CD4-positive, alpha-beta T cell treated with Interleukin-17A for 1 hour (primary cell): Measurements from ENCODE around the gene TJAP1.
"Not testable (repeated sequence)": the region's sequence is repeated elsewhere in the genome, so short reads cannot be mapped to it uniquely, and the experiment has no call there.

Experiments
- DNase-seq: peaks from one replicate; pipeline ENCODE4 v3.0.0-alpha.2; 2020

The TJAP1 gene

DNA sequence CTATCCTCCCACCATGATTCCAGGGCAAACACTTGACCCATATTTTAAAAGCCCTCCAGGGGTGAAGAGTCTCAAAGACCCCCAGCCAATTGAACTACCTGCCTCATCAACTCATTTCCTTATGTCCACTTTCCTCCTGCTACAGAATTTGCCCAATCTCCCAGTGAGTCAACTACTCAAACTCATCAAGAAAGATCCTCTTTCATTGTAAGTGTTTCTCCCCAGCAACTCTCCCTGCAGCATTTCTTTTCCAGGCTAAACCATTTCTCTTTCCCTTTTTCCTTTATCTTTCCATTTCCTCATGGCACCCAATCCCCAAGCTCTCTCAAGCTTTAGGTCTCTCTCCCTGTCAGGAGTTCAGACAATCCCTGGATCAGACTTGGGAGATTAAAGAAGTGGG is 23.5 kb upstream of the TJAP1 start:
- no peak for DNase-seq

DNA sequence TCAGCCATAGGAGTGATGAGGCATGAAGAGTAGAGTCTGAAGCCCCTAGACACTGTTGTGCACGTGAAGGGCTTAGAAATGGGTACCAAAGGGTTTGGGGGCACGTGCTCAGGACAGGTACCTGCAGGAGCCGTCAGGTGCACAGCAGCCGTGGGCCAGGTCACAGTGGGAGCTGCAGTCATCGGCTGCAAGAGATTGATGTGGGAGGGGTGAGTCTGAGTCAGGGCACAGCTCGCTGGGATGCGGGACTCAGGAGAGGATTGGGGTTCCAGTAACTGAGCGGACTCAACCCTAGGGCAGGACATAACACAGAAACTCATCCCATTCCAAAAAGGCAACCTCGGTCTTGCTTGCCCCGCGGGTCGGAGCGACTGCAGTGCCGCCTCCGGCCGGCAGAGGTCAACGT is 23.1 kb upstream of the TJAP1 start:
- peak; percentile 70 for DNase-seq

DNA sequence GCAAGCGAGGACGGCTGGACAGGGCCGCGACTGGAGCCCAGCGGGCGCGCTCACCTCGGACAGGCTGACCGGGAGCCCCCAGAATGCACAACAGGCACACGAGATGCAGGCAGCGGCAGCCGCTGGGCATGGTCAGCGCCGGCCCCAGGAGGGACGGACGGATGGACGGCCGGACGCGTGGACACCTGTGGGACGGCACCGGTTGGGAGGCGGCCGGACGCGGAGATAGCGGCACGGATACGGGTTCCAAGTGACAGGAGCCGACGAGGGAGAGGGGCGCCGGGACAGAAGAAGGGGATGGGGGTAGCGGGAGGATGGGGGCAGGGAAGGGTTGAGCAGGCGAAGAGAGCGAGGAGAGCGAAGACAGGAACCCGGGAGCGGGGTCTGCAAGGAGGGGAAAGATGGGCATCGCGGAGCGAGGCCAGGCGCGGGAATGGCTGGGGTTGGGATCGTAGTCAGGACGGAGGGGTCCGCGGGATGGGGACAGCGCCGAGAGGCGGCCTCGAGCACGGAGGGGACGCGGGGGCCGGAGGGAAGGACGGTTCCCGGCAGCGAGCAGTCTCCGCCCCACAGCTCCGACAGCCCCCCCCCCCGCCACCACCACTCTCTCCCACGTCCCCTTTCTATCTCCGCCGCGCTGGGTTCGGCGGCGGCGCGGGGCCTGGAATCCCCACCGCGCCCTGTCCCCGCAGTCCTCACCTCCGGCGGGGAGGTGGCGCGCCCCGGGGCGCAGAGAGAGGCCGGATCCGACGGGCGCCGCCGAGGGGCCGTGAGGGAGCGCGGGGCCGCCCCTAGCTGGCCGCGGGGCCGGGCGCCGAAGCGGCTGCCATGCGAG is 22.5 kb upstream of the TJAP1 start:
- peak; percentile 34 for DNase-seq

DNA sequence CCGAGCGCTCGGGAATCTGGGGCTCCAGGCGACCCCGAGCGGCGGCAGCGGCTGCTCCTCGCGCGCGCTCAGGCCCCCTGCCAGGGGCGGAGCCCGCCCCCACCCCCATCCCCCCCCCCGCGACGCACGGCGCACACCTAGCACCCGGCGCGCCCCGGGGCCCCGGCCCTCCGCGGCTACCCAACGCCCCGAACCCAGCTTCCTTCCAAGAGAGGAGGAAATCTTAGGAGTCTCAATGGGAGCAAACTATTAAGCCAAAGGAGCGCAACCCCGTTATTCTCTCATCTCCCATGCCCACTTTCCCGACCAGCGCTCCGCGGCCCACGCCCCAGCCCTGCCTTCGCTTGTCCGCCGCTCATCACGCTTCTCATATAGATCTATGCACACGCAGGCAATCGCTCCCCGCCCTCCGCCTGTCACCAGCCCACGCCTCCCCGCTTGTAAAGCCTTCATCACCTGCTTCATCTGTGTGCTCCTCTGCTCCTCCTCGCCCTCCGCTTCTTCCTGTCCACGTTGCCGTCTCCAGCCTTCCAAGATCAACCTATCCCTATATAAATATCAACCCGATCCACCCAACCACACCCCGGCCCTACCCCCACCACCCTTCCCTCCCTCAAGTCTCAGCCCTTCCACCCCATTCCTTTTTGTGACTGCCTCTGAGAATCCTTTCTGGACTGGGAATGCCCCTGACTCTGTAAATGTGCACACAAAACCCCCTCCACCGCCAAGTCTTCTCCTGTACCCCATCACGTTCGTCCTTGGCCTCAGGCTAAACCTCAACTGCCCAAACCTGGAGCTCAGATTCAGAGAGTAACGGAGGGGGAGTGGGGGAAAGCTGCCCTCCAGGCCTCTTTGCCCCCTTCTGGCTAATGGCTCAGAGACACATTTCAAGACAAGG is 21.6 kb upstream of the TJAP1 start, which contains the start of gene DLK2:
Gene DLK2, minus strand, starts transcription at position 18 of the 898 bp plus-strand sequence. CDS start 723 bp downstream, outside the sequence.
- peak; percentile 48 for DNase-seq

DNA sequence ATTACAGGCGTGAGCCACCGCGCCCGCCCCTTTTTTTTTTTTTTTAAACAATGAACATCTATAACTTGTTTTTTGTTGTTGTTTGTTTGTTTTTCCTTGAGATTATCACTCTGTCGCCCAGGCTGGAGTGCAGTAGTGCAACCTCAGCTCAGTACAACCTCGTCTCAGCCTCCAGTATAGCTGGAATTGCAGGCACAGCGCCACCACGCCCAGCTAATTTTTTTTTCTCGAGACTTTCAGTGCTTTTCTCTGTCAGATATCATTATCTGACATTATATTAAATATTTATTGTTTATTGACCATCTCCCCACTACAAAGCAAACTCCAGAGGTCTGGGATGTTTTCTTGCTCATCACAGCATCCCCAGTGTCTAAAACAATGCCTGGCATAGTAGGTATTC is 19.7 kb upstream of the TJAP1 start:
- no peak for DNase-seq

DNA sequence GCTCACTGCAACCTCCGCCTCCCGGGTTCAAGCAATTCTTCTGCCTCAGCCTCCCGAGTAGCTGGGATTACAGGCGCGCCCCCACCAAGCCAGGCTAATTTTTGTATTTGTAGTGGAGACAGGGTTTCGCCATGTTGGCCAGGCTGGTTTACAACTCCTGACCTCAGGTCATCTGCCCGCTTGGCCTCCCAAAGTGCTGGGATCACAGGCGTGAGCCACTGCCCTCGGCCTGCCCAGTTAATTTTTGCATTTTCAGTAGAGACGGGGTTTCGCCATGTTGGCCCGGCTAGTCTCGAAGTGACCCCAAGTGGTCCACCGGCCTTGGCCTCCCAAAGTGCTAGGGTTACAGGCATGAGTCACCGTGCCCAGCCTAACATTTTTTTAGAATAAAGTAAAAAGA is 19.2 kb upstream of the TJAP1 start:
- DNase-seq = not testable (repeated sequence)

DNA sequence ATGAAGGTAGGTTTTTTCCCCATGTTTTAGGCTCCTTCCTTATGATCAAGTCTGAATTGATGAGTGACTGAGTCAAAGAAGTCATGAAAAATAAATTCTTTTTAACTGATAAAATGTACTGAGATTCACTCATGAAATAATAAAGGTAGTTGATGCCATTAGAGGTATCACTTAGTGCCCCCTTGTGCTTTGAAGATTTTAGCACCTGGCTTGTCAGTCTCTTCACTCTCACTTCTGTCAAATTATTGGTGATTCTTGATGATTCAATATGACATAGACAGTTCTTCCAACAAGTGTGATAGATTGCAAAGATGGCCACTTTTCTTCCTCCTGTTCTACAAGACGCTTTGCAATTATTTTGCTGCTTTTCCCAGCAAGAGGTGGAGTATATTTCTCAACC is 17.8 kb upstream of the TJAP1 start:
- DNase-seq = no peak

DNA sequence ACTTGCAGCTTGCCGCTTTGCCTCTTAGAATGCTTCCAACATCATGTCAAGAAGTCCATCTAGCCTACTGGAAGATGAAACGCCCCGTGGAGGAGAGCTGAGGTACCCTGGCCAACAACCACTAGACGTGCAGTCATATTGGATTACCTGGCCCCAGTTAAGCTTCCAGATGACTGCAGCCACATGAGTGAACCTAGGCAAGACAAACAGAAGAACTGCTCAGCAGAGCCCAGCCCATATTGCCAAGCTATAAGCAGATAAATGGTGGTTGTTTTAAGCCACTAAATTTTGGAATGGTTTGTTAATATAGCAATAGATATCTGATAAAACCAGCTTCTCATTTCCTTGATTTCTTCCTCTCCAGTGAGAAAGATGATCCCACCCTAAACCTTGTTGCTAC is 17.3 kb upstream of the TJAP1 start:
- DNase-seq = no peak

DNA sequence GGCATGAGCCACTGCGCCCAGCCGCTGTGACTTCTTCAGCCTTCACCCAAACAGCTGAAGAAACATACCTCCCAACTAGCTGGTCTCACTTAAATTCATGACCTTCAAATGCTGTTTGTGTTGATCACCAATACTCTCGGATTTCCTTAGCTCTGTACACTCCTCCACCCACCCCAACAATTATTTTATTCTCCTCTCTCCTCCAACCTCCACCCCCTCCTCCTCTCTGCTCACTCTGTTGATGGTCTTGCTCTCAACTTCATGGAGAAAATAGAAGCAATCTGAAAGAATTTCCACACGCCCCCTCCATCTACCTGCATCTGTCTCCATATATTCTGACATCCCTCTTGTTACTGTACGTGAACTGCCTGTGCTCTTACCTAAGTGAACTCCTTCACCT is 15.4 kb upstream of the TJAP1 start:
- no peak for DNase-seq

DNA sequence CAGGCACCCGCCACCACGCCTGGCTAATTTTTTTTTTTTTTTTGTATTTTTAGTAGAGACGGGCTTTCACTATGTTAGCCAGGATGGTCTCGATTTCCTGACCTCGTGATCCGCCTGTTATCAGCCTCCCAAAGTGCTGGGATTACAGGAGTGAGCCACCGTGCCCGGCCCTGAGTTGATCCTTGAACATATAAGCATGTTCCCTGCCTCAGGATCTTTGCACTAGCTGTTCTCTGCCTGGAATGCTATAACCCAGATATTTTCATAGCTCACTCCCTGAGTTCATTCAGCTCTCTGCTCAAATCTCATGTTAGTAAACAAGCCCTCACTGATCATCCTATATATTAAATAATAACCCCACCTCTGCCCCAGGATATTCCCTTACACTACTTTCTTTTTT is 13.0 kb upstream of the TJAP1 start:
- DNase-seq = no peak

DNA sequence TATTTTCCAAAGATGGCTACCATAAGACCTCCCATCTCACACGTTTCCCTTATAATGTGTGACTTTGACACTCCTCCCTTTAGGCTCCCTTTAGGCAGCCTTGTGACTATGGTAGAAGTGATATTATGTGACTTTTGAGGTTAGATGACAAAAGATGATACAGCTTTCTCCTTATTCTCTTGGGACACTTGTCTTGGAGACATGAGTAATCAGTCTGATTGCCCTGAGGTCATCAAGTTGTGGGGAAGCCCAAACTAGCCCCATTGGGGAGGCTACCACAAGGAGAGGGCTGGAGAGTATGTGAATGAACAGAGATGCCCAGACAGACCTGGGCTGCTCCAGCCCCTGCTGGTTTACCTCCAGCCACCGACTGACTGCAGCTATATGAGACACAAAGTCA is 11.4 kb upstream of the TJAP1 start:
- no peak for DNase-seq

DNA sequence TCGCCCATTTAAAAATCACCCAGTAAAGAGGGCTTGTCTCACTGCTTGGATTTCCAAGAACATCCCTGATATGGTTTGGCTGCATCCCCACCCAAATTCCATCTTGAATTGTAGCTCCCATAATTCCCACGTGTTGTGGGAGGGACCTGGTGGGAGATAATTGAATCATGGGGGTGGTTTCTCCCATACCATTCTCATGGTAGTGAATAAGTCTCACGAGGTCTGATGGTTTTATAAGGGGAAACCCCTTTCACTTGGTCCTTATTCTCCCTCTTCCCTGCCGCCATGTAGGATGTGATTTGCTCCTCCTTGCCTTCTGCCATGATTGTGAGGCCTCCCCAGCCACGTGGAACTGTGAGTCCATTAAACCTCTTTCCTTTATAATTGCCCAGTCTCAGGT is 10.1 kb upstream of the TJAP1 start:
- not testable (repeated sequence) for DNase-seq

DNA sequence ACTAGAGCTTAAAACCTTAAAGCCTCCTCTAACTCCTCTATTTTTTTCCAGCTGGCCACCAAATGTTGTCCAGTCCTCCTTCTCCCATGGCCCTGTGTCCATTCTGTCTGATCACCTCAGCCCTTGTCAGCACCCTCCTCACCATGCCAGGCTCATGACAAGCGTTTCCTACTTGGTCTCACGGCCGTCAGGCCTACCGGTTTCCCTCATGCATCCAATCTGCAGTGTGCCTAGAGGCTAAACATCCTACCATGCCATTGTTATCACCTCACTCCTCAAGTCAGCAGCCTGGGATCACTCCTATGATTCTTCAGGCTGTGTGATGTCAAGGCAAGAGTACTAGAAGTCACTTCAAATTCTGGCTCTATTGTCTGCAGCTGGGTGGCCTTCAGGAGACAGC is 9.6 kb upstream of the TJAP1 start:
- no peak for DNase-seq

DNA sequence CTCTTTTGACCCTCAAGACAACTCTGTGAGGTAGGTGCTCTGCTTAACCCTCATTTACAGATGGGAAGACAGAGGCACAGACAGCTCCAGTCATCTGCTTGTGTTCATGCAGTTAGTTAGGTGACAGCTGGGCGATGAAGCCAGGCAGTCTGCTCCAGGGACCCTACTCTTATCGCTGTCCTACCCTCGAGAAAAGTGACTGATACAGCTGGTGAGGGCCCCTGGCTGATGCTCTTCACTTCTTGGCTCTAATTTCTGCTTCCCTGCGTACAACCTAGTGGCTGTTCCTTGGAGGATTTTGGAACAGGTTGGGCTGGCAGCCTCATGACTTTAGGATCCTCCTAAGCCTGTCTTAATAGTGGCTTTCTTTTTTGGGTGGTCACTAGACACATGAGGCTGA is 9.1 kb upstream of the TJAP1 start:
- DNase-seq = no peak

DNA sequence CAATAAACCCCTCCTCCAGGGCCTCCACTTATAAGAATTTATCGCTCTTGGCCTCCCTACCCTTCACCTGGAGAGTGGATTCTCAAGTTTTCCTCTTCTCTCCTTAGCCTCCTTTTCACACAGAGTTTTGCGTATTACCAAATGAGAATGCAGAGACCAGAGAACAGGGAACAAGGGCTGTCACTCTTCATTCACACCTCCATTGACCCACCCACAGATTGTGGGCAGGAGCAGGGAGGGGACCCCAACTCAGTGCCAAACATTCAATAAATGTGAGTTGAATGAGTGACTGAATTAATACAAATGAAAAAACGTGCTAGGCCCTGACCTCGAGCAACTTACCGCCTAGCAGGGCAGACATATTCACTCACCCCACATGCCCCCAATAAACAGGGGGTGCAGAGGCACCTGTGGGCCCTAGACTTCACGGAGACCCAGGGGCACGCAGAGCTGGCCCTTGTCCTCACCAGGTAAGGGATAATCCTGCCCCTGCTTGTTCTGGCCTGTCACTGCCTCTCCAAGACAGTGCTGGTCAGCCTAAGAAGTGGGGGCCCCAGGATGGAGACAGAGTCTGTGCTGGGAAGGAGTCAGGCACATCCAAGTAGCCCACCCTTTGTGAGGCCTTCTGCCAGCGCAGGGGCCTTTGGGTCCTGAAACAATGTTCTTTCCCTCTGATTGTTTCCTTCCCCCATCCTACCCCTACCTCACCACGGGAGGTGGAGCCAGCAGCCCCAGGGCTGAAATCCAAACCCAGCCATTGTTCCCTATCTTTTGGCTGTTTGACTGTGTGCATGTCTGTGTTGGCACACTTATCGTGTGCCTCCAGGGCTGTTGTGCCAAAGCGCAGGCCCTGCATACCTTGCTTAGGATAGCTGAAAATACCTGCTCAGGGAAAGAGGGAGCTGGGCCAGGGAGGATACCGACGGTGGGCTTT is 8.4 kb upstream of the TJAP1 start:
- DNase-seq = no peak

DNA sequence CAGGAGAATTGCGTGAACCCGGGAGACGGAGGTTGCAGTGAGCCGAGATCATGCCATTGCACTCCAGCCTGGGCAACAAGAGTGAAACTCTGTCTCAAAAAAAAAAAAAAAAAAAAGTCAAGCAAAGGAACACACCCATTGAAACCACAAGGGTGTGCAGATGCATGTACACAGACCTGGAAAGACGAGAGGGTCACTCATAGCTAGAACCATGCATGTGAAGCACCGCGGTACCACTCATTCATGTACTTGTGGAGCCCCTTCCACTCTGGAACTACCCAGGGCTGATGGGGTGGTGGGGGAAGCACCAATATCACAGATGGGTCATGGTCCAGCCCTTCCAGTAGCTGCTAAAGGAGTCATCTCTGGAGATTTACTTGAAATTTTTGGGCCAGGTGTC is 7.4 kb upstream of the TJAP1 start:
- DNase-seq = no peak

DNA sequence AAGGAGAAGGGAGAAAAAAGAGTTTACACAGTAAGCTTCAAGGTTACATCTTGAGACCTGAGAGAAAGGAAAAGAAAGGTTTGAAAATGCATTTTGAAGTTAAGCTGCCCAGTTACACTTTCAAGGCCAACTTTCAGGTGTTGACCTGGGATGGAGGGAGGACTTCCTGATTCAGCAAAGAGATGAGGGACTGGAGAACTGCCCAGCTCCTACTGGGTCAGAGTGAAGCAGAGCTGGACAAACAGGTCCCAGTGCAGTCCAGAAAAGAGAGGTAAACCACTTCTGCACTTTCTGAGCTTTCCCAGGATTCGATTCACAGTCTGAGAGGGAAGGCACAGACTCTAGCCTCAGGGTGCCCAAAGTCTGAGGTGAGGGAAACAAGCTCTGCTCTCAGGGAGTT is 6.0 kb upstream of the TJAP1 start:
- DNase-seq = no peak

DNA sequence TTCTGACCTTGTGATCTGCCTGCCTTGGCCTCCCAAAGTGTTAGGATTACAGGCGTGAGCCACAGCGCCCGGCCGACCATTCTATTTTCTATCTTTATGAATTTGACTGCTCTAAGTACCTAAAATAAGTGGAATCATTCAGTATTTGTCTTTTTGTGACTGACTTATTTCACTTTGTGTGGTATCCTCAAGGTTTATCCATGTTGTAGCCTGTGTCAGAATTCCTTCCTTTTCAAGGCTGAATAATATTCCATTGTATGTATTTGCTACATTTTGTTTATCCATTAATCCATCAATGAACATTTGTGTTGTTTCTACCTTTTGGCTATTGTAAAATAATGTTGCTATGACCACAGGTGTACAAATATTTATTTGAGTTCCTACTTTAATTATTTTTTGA is 4.9 kb upstream of the TJAP1 start:
- no peak for DNase-seq

DNA sequence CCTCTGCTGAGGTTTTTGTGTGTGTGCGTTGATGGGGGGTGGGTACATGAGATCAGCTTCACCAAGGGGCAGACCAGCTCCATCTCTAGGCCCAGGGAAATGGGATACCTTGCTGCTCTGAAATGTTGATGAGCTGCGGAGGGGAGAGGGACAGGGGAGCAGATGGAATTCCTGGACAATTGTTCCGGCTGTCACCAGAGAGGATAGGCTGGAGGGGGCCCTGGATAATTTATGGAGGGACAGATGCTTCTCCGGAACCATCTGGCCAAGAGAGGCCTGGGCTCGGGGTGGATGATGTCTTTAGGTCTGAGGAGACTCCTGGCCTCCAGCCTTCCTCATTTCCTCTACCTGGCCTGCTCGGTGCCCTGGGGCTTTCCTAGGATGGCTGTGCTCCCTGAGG is 1.9 kb upstream of the TJAP1 start:
- DNase-seq = no peak

DNA sequence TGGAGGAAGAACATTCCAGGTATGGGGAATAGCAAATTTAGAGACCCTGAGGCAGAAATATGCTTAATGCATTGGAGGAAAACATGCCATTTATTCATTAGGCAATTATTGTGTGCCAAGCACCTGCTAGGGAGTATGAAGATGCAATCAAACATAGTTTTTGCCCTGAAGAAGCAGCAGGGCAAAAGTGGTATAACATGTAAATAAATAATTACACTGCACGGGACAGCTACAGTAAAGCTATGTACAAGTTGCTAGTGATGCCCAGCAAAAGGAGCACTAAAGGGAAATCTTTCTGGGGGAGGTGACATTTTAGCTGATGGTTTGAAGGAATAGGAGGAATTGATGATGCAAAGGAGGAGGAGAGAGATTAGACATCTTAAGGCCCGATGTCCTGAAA is 624 bp upstream of the TJAP1 start:
- peak; percentile 30 for DNase-seq

DNA sequence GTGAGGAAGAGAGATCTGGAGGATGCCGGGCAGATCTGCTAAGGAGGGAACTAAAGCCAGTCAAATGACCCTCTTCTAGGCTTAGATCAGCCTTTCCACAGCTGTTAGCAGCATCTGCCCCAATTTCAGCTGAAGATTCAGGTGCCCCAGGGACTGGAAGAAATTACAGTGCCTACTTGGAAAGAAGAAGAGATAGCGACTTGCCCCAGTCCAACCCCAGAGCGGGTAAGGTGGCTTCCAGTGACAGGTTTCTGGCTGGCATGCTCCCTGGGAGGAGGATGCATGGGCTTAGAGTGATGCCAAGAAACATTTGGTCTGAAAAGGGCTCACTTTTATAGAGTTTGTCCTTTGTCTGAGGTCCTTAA is 620 bp downstream of the TJAP1 start:
- peak; percentile 21 for DNase-seq

DNA sequence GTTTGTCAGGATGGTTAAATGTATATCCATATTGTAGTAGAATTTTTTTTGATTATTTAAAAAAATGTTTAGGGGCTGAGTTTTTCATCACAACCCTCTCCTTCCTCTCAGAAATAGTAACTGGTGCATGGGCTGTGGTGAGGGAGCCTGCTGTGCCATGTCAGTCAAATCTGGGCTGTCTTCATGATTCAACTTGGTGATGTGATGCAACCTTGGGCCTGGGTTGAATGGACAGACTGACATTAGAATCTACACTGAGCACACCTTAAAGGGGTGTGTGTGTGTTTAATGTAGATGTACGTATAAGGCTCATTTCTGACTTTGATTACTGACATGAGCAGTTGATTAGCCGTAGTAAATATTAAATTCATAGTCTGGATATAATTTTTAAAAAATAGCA is 3.7 kb downstream of the TJAP1 start:
- DNase-seq = no peak
